Esophagus muscularis mucosa (tissue), 4 donors: Measurements from ENCODE around the gene SPOCK1.

Source experiments
- EP300 ChIP-seq: sonication (generic); formaldehyde crosslinking; IDR thresholded peaks from one replicate; pipeline ENCODE4 v1.6.1; 2017; ENCODE audit warnings: antibody characterized with exemption
- POLR2A ChIP-seq: fragments of 450-650 bp; IDR thresholded peaks from one replicate; pipeline ENCODE4 v1.6.1; 2017; ENCODE audit warnings: antibody characterized with exemption, moderate library complexity, mild to moderate bottlenecking, low read depth
- POLR2AphosphoS5 ChIP-seq, 2 donors: sonication (generic); formaldehyde crosslinking; IDR thresholded peaks; one replicate each; pipeline ENCODE4 v1.6.1; 2017; ENCODE audit warnings: antibody characterized with exemption in 2 of 2
- TF ChIP-seq, protein P1 (sequence below), 3 experiments: fragments of 200-600 bp in 2 of 3; fragments of 450-650 bp in 1 of 3; sonication (generic) in 2 of 3; IDR thresholded peaks; one replicate each; pipeline ENCODE4 v1.5.1; 2017 to 2019; ENCODE audit warnings: antibody characterized with exemption in 3 of 3, mild to moderate bottlenecking in 2 of 3, moderate library complexity in 1 of 3

DNA sequence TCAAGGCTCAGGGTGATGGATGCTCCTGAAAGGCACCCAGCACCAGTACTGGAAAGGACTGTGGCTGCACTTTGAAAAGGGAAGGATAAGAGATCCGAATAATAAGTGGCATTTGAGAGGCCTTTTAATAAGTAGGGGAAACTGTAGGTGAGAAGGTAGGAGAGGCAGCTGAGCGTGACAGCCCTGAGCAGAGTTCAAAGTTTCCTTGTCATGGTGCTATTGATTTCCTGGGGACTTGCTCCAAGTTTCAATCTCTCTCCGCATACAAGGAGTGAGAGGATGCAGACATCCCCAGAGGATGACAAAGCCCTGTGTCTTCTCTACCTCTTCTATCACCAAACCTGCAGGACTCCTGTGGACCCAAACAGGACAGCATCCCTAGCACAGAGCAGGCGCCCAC is 354.5 kb downstream of the SPOCK1 start:
- TF ChIP-seq POLR2A = no peak
- TF ChIP-seq, protein P1, sequence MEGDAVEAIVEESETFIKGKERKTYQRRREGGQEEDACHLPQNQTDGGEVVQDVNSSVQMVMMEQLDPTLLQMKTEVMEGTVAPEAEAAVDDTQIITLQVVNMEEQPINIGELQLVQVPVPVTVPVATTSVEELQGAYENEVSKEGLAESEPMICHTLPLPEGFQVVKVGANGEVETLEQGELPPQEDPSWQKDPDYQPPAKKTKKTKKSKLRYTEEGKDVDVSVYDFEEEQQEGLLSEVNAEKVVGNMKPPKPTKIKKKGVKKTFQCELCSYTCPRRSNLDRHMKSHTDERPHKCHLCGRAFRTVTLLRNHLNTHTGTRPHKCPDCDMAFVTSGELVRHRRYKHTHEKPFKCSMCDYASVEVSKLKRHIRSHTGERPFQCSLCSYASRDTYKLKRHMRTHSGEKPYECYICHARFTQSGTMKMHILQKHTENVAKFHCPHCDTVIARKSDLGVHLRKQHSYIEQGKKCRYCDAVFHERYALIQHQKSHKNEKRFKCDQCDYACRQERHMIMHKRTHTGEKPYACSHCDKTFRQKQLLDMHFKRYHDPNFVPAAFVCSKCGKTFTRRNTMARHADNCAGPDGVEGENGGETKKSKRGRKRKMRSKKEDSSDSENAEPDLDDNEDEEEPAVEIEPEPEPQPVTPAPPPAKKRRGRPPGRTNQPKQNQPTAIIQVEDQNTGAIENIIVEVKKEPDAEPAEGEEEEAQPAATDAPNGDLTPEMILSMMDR (IDR thresholded peaks at IDR 0.05) = no peak
- TF ChIP-seq EP300 = no peak
- no peak for TF ChIP-seq POLR2AphosphoS5 (IDR thresholded peaks at IDR 0.05)
